Neural progenitor cell (in vitro differentiated cells): ENCODE data around the gene NUDT13. TPM values are rescaled to one million over a fixed set of nuclear protein-coding genes. Genes with fewer than 3 reads are reported as not detected.

ENCODE experiments used
- DNase-seq: peaks from one replicate; pipeline ENCODE4 v3.0.0-alpha.2; 2016; ENCODE audit warnings: low spot score
- H2AFZ ChIP-seq: fragments of 200-600 bp; sonication (generic); replicated peaks from 2 replicates; pipeline ENCODE4 v1.6.1; 2016; ENCODE audit warnings: antibody characterized with exemption
- H3F3A ChIP-seq: fragments of 200-600 bp; sonication (generic); 2 replicates; pipeline ENCODE4 v1.6.1; 2016; ENCODE audit warnings: antibody characterized with exemption, low read depth
- H3K27ac ChIP-seq: fragments of 200-600 bp; sonication (generic); 2 replicates; pipeline ENCODE4 v1.5.1; 2016; ENCODE audit warnings: mild to moderate bottlenecking
- H3K27me3 ChIP-seq: fragments of 200-600 bp; sonication (generic); 2 replicates; pipeline ENCODE4 v1.6.1; 2016; ENCODE audit warnings: mild to moderate bottlenecking, moderate library complexity
- H3K36me3 ChIP-seq: fragments of 200-600 bp; sonication (generic); 2 replicates; pipeline ENCODE4 v1.5.1; 2016
- H3K4me1 ChIP-seq: fragments of 200-600 bp; sonication (generic); 2 replicates; pipeline ENCODE4 v1.6.1; 2016; ENCODE audit warnings: mixed run types
- H3K4me2 ChIP-seq: fragments of 200-600 bp; sonication (generic); 2 replicates; pipeline ENCODE4 v1.6.1; 2016
- H3K4me3 ChIP-seq: fragments of 200-600 bp; sonication (generic); 2 replicates; pipeline ENCODE4 v1.5.1; 2016
- H3K79me2 ChIP-seq: fragments of 200-600 bp; sonication (generic); 2 replicates; pipeline ENCODE4 v1.6.1; 2016; ENCODE audit warnings: low read depth
- H3K9ac ChIP-seq: fragments of 200-600 bp; sonication (generic); 2 replicates; pipeline ENCODE4 v1.6.1; 2016
- H3K9me3 ChIP-seq: fragments of 200-600 bp; sonication (generic); 2 replicates; pipeline ENCODE4 v1.5.1; 2016; ENCODE audit warnings: low read depth
- H4K20me1 ChIP-seq: fragments of 200-600 bp; sonication (generic); 2 replicates; pipeline ENCODE4 v1.6.1; 2016; ENCODE audit warnings: low read depth
- H3K27ac Mint-ChIP-seq: 3 replicates; pipeline ENCODE4 v1.8.0; 2021; ENCODE audit warnings: mixed read lengths
- H3K27me3 Mint-ChIP-seq: 2 replicates; pipeline ENCODE4 v1.8.0; 2022; ENCODE audit warnings: low read depth, mild to moderate bottlenecking, inconsistent platforms, moderate library complexity, mixed read lengths; ENCODE audit not compliant: insufficient read depth
- H3K36me3 Mint-ChIP-seq: 3 replicates; pipeline ENCODE4 v1.8.0; 2021; ENCODE audit warnings: mixed read lengths
- H3K4me1 Mint-ChIP-seq: 3 replicates; pipeline ENCODE4 v1.8.0; 2021; ENCODE audit warnings: mixed read lengths
- H3K4me3 Mint-ChIP-seq: 3 replicates; pipeline ENCODE4 v1.8.0; 2021; ENCODE audit warnings: mild to moderate bottlenecking, moderate library complexity, mixed read lengths
- H3K9me3 Mint-ChIP-seq: 3 replicates; pipeline ENCODE4 v1.8.0; 2020; ENCODE audit warnings: mixed read lengths
- CTCF ChIP-seq: fragments of 200-600 bp; sonication (generic); IDR thresholded peaks from 2 replicates; pipeline ENCODE4 v1.5.1; 2017; ENCODE audit warnings: antibody characterized with exemption, mild to moderate bottlenecking
- EZH2 ChIP-seq: fragments of 200-600 bp; sonication (generic); IDR thresholded peaks from 2 replicates; pipeline ENCODE4 v1.6.1; 2017; ENCODE audit warnings: antibody characterized with exemption, mild to moderate bottlenecking, moderate library complexity
- EZH2phosphoT487 ChIP-seq: fragments of 200-600 bp; sonication (generic); IDR thresholded peaks from 2 replicates; pipeline ENCODE4 v1.6.1; 2017; ENCODE audit warnings: antibody characterized with exemption
- total RNA-seq: library from RNA; depleted of rRNA; stranded (reverse); fragments of >200 nt; gene quantifications from 2 replicates; pipeline ENCODE4 v1.2.3, GENCODE V29; 2015; ENCODE audit warnings: low replicate concordance

Gene NUDT13
- total RNA-seq, 1 donor from 2014 or later, result 3.0 TPM

- DNase-seq, result peak; percentile 85
- no peaks in the 10 kb centered on the region for H3K9me3 ChIP-seq
- Mint-ChIP-seq H3K4me3 (peak overlapping the region; percentile 97), H3K36me3 (peaks cover 6% of the 10 kb centered on the region), H3K27me3 (peaks cover 4% of the 10 kb centered on the region), H3K27ac (peak overlapping the region; percentile 93), H3K9me3 (no peaks in the 10 kb centered on the region), H3K4me1 (peaks cover 21% of the 10 kb centered on the region)
- peaks cover 27% of the 10 kb centered on the region for H3F3A ChIP-seq
- TF ChIP-seq EZH2phosphoT487 (no peak), CTCF (no peak), EZH2 (no peak)
- H3K4me3 ChIP-seq, result peak overlapping the region; percentile 75
- no peaks in the 10 kb centered on the region for H3K27me3 ChIP-seq
- peak overlapping the region; percentile 98 for H3K4me2 ChIP-seq
- peaks cover 54% of the 10 kb centered on the region for H3K79me2 ChIP-seq
- peak overlapping the region; percentile 35 for H2AFZ ChIP-seq
- peaks cover 16% of the 10 kb centered on the region for H3K4me1 ChIP-seq
- H3K9ac ChIP-seq, result peak overlapping the region; percentile 69
- H3K36me3 ChIP-seq, result no peaks in the 10 kb centered on the region
- H4K20me1 ChIP-seq, result peaks cover 41% of the 10 kb centered on the region
- H3K27ac ChIP-seq, result peak overlapping the region; percentile 52
Measured at GRCh38 chr10:73096041-73096448, 14.2 kb upstream of the NUDT13 start.

- TF ChIP-seq CTCF, result peak; percentile 73
- TF ChIP-seq EZH2, result no peak
- Histone ChIP-seq H3K9ac (peak within 1 kb of the TSS; percentile 69), H3K79me2 (peaks cover 48% of the 10 kb centered on the region), H3K9me3 (no peaks in the 10 kb centered on the region), H3K4me3 (peak within 1 kb of the TSS; percentile 75), H2AFZ (peak within 1 kb of the TSS; percentile 69), H3K27me3 (no peaks in the 10 kb centered on the region), H3K4me2 (peak within 1 kb of the TSS; percentile 98), H3K27ac (peak within 1 kb of the TSS; percentile 52), H4K20me1 (peaks cover 35% of the 10 kb centered on the region), H3F3A (peaks cover 27% of the 10 kb centered on the region), H3K4me1 (peaks cover 16% of the 10 kb centered on the region), H3K36me3 (no peaks in the 10 kb centered on the region)
- peaks cover 6% of the 10 kb centered on the region for H3K36me3 Mint-ChIP-seq
- peak within 1 kb of the TSS; percentile 95 for H3K27ac Mint-ChIP-seq
- peak; percentile 98 for DNase-seq
- no peaks in the 10 kb centered on the region for H3K9me3 Mint-ChIP-seq
- H3K4me1 Mint-ChIP-seq, result peaks cover 21% of the 10 kb centered on the region
- peak within 1 kb of the TSS; percentile 97 for H3K4me3 Mint-ChIP-seq
- H3K27me3 Mint-ChIP-seq, result peaks cover 4% of the 10 kb centered on the region
Measured at GRCh38 chr10:73096449-73097304, 13.6 kb upstream of the NUDT13 start, which contains the start of gene P4HA1. P4HA1 (minus strand) TSS chr10:73096866; CDS start chr10:73074883, 21,983 bp downstream.

- no peak overlapping the region for H3K27ac ChIP-seq
Measured at GRCh38 chr10:73097305-73097670, 13.0 kb upstream of the NUDT13 start.

More at GRCh38 chr10:73097305-73097670, 13.0 kb upstream of the NUDT13 start:
- DNase-seq, result no peak
- H3K27me3 Mint-ChIP-seq, result peaks cover 4% of the 10 kb centered on the region
- Histone ChIP-seq H3K9me3 (no peaks in the 10 kb centered on the region), H4K20me1 (peaks cover 29% of the 10 kb centered on the region), H3K36me3 (no peaks in the 10 kb centered on the region), H2AFZ (peak overlapping the region; percentile 69), H3K79me2 (peaks cover 41% of the 10 kb centered on the region), H3K4me1 (peaks cover 16% of the 10 kb centered on the region), H3K4me3 (peak overlapping the region; percentile 75), H3F3A (peaks cover 27% of the 10 kb centered on the region), H3K9ac (no peak overlapping the region), H3K4me2 (peak overlapping the region; percentile 98), H3K27me3 (no peaks in the 10 kb centered on the region)
- H3K4me1 Mint-ChIP-seq, result peaks cover 18% of the 10 kb centered on the region
- H3K27ac Mint-ChIP-seq, result peak overlapping the region; percentile 95
- H3K9me3 Mint-ChIP-seq, result no peaks in the 10 kb centered on the region
- peaks cover 5% of the 10 kb centered on the region for H3K36me3 Mint-ChIP-seq
- H3K4me3 Mint-ChIP-seq, result peak overlapping the region; percentile 97
- TF ChIP-seq EZH2phosphoT487, result no peak
- no peak for TF ChIP-seq EZH2
- no peak for TF ChIP-seq CTCF
